Mucosa of rectum (tissue), 2 donors: ENCODE data around the gene NLRP5.

Source experiments
- H3K27ac ChIP-seq, 2 donors: one replicate each; pipeline ENCODE4 v1.7.0; 2013; ENCODE audit warnings: inconsistent platforms in 2 of 2, low read depth in 2 of 2, low read length in 2 of 2
- H3K27me3 ChIP-seq, 2 donors: one replicate each; pipeline ENCODE4 v1.7.0; 2013; ENCODE audit warnings: low read length in 2 of 2; ENCODE audit not compliant: control insufficient read depth in 2 of 2, insufficient read depth in 2 of 2
- H3K36me3 ChIP-seq, 2 donors: one replicate each; pipeline ENCODE4 v1.7.0; 2013; ENCODE audit warnings: low read length in 2 of 2; ENCODE audit not compliant: control insufficient read depth in 2 of 2, insufficient read depth in 2 of 2
- H3K4me1 ChIP-seq, 2 donors: one replicate each; pipeline ENCODE4 v1.7.0; 2013; ENCODE audit warnings: low read length in 2 of 2, mild to moderate bottlenecking in 1 of 2; ENCODE audit not compliant: control insufficient read depth in 2 of 2, insufficient read depth in 2 of 2
- H3K4me3 ChIP-seq, 2 donors: one replicate each; pipeline ENCODE4 v1.7.0; 2013; ENCODE audit warnings: low read length in 2 of 2
- H3K9ac ChIP-seq, 2 donors: one replicate each; pipeline ENCODE4 v1.7.0; 2013; ENCODE audit warnings: low read length in 2 of 2, low read depth in 1 of 2, mild to moderate bottlenecking in 1 of 2
- H3K9me3 ChIP-seq, 2 donors: one replicate each; pipeline ENCODE4 v1.7.0; 2013; ENCODE audit warnings: low read length in 2 of 2; ENCODE audit not compliant: control insufficient read depth in 2 of 2
- donor health status: healthy.
- donor health status: Normal muscosa, but diverticular disease.

Gene NLRP5

DNA sequence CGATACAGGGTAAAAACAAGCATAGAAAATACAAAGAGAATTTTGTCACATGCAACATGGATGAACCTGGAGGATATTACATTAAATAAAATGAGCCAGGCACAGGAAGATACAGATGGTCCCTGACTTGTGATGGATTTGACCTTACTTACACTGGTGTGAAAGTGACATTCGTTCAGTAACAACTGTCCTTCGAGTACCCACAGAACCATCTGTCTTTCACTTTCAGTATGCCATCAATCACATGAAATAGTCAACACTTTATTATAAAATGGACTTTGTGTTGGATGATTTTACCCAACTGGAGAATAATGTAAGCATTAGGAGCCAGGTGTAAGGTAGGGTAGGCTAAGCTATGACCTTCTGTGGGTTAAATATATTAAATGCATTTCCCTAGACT lies 83.1 kb downstream of the NLRP5 start:
- Histone ChIP-seq H3K4me3 (no peak overlapping the region), H3K27ac (no peak overlapping the region), H3K36me3 (no peaks in the 10 kb centered on the region), H3K9me3 (no peaks in the 10 kb centered on the region), H3K4me1 (peaks cover 2 to 4% of the 10 kb centered on the region in 2 donors), H3K9ac (no peak overlapping the region), H3K27me3 (peaks cover 0 to 3% of the 10 kb centered on the region in 2 donors)

- no peaks in the 10 kb centered on the region for H3K36me3 ChIP-seq
- H3K9me3 ChIP-seq, result no peaks in the 10 kb centered on the region
- H3K4me3 ChIP-seq, result no peak overlapping the region
- peaks cover 2 to 4% of the 10 kb centered on the region in 2 donors for H3K4me1 ChIP-seq
- H3K9ac ChIP-seq, result no peak overlapping the region
- H3K27me3 ChIP-seq, result peaks cover 0 to 1% of the 10 kb centered on the region in 2 donors
- H3K27ac ChIP-seq, result no peak overlapping the region
Measured at GRCh38 chr19:56071151-56071550, 84.6 kb downstream of the NLRP5 start.

GRCh38 chr19:56076498-56076897 lies 89.9 kb downstream of the NLRP5 start:
- Histone ChIP-seq H3K4me3 (no peak overlapping the region), H3K9ac (no peak overlapping the region), H3K9me3 (no peaks in the 10 kb centered on the region), H3K27me3 (peaks cover 5 to 6% of the 10 kb centered on the region in 2 donors), H3K36me3 (no peaks in the 10 kb centered on the region), H3K4me1 (peaks cover 4 to 9% of the 10 kb centered on the region in 2 donors), H3K27ac (no peak overlapping the region)

DNA sequence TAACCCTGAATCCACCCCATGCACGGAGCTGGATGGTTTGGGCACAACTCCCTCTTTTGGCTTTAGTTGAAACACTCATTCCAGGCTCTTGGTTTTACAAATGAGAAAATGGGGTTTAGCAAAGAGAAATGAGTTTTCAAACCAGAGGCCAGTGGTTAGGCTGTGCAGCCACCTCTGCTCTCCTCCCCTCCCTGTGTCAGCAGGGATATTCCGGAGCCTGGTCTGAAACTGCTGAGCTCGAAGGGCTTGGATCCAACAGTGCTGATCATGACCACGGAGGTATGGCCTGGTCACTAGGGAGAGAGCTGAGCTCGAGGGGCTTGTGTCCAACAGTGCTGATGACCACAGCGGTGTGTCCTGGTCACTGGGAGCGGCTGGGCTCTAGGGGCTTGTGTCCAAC lies 93.0 kb downstream of the NLRP5 start:
- peaks cover 4 to 9% of the 10 kb centered on the region in 2 donors for H3K4me1 ChIP-seq
- no peak overlapping the region for H3K27ac ChIP-seq
- H3K27me3 ChIP-seq, result peaks cover 5 to 10% of the 10 kb centered on the region in 2 donors
- no peaks in the 10 kb centered on the region for H3K36me3 ChIP-seq
- no peak overlapping the region for H3K4me3 ChIP-seq
- H3K9me3 ChIP-seq, result no peaks in the 10 kb centered on the region
- H3K9ac ChIP-seq, result no peak overlapping the region

DNA sequence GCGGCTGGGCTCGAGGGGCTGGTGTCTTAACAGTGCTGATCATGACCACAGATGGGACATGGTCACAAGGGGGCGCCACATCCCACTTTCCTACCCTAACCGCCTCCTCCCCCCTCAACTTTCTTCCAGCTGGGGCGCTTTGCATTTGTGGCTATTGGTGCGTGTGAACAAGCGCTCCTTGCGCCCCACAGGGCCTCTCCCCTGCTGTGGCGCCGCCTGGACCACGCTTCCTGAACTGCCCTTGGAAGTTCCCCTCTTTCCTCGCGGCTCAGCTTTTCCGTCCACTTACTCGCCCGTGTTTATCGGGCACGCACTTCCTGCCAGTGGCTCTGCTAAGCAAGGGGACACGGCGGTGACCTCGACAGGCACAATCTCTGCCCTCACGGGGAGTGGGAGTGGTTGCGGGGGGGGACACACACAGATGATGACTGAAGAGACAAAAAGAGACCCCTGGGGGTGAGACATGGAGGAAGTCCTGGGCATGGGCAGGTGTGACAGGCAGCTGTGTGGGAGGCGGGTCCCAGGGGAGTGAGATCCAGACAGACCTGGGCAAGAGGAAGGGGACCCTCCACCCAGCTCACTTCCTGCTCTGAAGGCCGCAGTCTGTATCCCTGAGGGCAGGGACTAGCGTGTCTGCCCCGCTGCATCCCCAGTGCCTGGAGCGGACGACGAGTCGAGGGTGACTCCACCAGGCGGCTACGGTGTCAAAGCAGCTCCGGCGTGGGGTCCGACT lies 94.3 kb downstream of the NLRP5 start:
- H3K9ac ChIP-seq, result peak overlapping the region; percentile 5 to 37

DNA sequence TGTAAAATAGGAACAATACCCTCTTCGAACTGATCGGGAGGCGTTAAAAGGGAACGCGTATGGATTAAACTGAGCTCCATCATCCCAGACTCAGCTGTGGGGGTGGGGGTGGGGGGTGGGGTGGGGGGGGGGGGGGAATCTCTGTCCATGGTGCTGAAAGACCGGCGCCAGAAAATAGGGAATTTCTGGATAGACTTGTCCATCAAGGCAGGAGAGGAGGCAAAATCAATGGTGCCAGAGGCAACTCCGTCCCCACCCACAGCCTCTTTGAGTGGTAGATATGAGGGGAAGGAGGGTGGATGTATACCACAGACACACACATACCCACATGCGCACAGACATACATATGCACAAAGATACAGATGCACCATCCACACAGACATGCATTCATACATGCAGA lies 97.1 kb downstream of the NLRP5 start:
- Histone ChIP-seq H3K27ac (no peak overlapping the region), H3K27me3 (peaks cover 5 to 10% of the 10 kb centered on the region in 2 donors), H3K36me3 (peaks cover 0 to 2% of the 10 kb centered on the region in 2 donors), H3K9ac (no peak overlapping the region), H3K4me3 (no peak overlapping the region), H3K9me3 (no peaks in the 10 kb centered on the region), H3K4me1 (peaks cover 4 to 9% of the 10 kb centered on the region in 2 donors)

More for the DNA sequence above, 94.3 kb downstream of the NLRP5 start:
- no peak overlapping the region for H3K27ac ChIP-seq
- peaks cover 5 to 10% of the 10 kb centered on the region in 2 donors for H3K27me3 ChIP-seq
- H3K36me3 ChIP-seq, result no peaks in the 10 kb centered on the region
- H3K4me3 ChIP-seq, result peak overlapping the region; percentile 42 to 61
- no peaks in the 10 kb centered on the region for H3K9me3 ChIP-seq
- H3K4me1 ChIP-seq, result peaks cover 4 to 9% of the 10 kb centered on the region in 2 donors

DNA sequence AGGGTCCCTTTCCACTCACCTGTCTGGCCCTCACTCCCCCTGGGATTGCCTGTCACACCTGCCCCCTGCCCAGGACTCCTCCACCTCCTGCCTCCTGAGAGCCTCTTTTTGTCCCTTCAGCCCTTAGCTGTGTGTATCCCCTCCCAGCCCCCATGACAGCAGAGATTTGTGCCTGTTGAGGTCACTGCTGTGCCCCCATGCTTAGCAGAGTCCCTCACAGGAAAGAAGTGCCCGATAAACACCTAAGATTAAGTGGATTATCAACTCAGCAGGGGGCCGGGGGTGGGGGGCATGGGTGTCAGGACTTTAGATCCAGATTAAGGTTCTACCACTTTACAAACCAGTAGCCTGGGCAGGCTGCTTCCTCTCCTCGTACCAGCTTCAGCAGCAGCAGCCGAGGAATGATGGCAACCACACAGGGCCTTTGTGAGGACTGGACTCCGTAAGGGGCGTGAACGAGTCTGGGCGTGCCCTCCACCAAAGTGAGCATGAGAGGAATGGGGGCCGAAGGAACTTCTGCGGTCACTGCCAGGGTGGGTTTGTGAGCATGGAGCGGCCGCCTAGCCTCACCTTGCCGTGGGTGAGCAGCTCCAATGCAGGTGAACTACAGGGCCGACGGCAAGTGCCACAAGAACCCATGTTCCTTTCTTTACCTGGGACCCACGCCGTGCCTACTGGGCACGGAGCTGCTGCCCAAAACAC lies 98.4 kb downstream of the NLRP5 start:
- Histone ChIP-seq H3K9ac (no peak overlapping the region), H3K9me3 (no peaks in the 10 kb centered on the region), H3K36me3 (peaks cover 3 to 7% of the 10 kb centered on the region in 2 donors), H3K4me1 (peaks cover 4 to 9% of the 10 kb centered on the region in 2 donors), H3K27me3 (peaks cover 5 to 10% of the 10 kb centered on the region in 2 donors), H3K27ac (no peak overlapping the region), H3K4me3 (no peak overlapping the region)

DNA sequence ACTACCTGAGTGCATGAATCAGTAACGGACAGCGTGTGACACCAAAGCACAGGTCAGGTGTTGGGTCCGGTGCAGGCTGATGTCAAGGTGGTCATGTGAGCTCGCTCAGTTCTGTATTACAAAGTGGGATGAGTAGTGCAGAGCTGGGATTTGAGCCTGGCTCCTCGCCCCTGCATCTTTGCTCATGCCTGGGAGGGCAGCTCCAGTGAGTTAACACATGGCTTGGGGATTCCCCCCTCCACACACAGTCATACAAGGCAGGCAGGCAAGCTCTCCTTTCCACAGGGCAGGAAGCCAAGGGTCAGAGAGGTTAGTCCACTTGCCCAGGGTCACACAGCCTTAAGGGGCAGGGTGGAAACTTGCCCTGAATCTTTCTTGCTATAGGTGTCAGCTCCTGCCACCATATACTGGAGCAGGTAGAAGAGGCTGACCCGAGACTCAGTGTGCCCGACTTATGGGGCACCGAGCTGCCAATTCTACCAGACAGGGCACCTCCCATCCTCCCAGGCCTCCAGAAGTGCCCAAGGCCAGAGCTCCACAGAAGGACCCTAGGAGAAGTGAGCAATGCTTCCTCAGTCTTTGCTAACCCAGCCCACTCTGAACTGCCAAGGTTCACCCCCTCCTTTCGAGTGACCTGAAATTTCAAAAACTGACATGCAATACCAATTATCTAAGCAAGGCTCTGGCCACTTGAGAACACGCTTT lies 99.1 kb downstream of the NLRP5 start:
- H3K36me3 ChIP-seq, result peaks cover 3 to 7% of the 10 kb centered on the region in 2 donors

GRCh38 chr19:56086671-56087430 lies 100.3 kb downstream of the NLRP5 start:
- Histone ChIP-seq H3K27me3 (peaks cover 0 to 2% of the 10 kb centered on the region in 2 donors), H3K36me3 (peaks cover 3 to 10% of the 10 kb centered on the region in 2 donors), H3K27ac (no peak overlapping the region), H3K9me3 (no peaks in the 10 kb centered on the region), H3K4me1 (no peaks in the 10 kb centered on the region), H3K9ac (no peak overlapping the region), H3K4me3 (no peak overlapping the region)

More for the DNA sequence above, 99.1 kb downstream of the NLRP5 start:
- no peak overlapping the region for H3K9ac ChIP-seq
- no peak overlapping the region for H3K4me3 ChIP-seq
- H3K9me3 ChIP-seq, result no peaks in the 10 kb centered on the region
- peaks cover 4 to 7% of the 10 kb centered on the region in 2 donors for H3K4me1 ChIP-seq
- peaks cover 5 to 9% of the 10 kb centered on the region in 2 donors for H3K27me3 ChIP-seq
- no peak overlapping the region for H3K27ac ChIP-seq
